ENCODE data around the gene ANKRD22.

Gene ANKRD22

GRCh38 chr10:88794731-88795130 lies 56.9 kb downstream of the ANKRD22 start:
- DNase-seq: no peak

- DNase-seq: no peak
Measured at GRCh38 chr10:88793712-88794299, 57.8 kb downstream of the ANKRD22 start.

GRCh38 chr10:88792661-88793060 lies 59.0 kb downstream of the ANKRD22 start:
- DNase-seq: no peak

- no peak for DNase-seq
Measured at GRCh38 chr10:88791924-88792323, 59.7 kb downstream of the ANKRD22 start.

GRCh38 chr10:88788924-88789323 lies 62.7 kb downstream of the ANKRD22 start:
- DNase-seq: no peak

GRCh38 chr10:88787463-88787862 lies 64.2 kb downstream of the ANKRD22 start:
- no peak for DNase-seq

GRCh38 chr10:88786032-88786770 lies 65.4 kb downstream of the ANKRD22 start:
- no peak for DNase-seq

- no peak for DNase-seq
Measured at GRCh38 chr10:88783724-88784123, 67.9 kb downstream of the ANKRD22 start.

- no peak for DNase-seq
Measured at GRCh38 chr10:88782222-88782621, 69.4 kb downstream of the ANKRD22 start.

GRCh38 chr10:88781206-88781605 lies 70.4 kb downstream of the ANKRD22 start:
- no peak for DNase-seq

All from NCI-H2029 (cell line).